Cardiac fibroblast (primary cell): ENCODE data around the gene FSTL5.
A peak's percentile ranks its signal among the peaks of the same experiment; 100 is the strongest.

Experiments
- DNase-seq, 2 donors: peaks; one replicate each; pipeline versions ENCODE4 v3.0.0 to v3.0.0-alpha.2; 2010; ENCODE audit warnings: low read depth in 2 of 2
- H3K4me3 ChIP-seq, 2 donors: replicated peaks in 1 of 2; 1 replicate in 1 of 2; 2 replicates in 1 of 2; pipeline ENCODE4 v1.5.1; 2011; ENCODE audit warnings: low read depth in 2 of 2, low read length in 2 of 2, mild to moderate bottlenecking in 2 of 2, moderate library complexity in 1 of 2
- TF ChIP-seq, protein P1 (sequence below): IDR thresholded peaks from one replicate; pipeline ENCODE4 v1.5.1; 2011; ENCODE audit warnings: low read depth, mild to moderate bottlenecking, low read length, inconsistent platforms

FSTL5 gene

DNA sequence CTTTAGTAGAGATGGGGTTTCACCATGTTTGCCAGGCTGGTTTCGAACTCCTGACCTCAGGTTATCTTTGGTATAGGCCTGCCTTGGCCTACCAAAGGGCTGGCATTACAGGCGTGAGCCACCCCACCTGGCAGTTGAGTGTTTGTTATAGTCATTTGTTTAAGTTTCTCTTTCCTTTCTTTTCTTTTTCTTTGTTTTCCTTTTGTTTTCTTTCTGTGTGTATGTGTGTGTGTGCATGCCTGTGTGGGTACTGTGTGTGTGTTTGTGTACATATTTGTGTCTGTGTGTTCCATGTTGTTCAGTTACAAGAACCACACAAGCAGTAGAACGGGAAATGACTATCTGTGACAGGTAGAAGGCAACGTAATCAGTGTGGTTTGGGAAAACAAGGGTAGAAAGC lies 624.9 kb downstream of the FSTL5 start:
- H3K4me3 ChIP-seq: no peak overlapping the region
- no peak for DNase-seq

DNA sequence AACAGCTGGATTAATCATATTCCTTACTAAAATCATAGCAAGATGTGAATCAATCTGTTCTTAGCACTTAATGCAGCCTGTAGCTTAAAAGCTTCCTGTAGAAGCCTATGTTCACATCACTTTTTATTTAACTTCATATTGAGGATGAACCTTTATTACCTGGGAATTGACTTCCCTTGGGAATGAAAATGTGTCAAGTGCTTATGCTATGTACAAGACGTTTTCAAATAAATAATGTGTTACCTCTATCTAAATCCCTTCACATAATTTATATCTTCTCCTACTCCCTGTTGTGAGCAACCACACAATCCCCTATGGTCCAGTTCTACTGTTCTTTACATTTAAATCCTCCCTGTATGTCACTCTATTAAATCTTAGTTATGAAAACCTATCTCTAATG lies 633.1 kb downstream of the FSTL5 start:
- TF ChIP-seq, protein P1, sequence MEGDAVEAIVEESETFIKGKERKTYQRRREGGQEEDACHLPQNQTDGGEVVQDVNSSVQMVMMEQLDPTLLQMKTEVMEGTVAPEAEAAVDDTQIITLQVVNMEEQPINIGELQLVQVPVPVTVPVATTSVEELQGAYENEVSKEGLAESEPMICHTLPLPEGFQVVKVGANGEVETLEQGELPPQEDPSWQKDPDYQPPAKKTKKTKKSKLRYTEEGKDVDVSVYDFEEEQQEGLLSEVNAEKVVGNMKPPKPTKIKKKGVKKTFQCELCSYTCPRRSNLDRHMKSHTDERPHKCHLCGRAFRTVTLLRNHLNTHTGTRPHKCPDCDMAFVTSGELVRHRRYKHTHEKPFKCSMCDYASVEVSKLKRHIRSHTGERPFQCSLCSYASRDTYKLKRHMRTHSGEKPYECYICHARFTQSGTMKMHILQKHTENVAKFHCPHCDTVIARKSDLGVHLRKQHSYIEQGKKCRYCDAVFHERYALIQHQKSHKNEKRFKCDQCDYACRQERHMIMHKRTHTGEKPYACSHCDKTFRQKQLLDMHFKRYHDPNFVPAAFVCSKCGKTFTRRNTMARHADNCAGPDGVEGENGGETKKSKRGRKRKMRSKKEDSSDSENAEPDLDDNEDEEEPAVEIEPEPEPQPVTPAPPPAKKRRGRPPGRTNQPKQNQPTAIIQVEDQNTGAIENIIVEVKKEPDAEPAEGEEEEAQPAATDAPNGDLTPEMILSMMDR: no peak

More for the DNA sequence above, 624.9 kb downstream of the FSTL5 start:
- TF ChIP-seq, protein P1: no peak

DNA sequence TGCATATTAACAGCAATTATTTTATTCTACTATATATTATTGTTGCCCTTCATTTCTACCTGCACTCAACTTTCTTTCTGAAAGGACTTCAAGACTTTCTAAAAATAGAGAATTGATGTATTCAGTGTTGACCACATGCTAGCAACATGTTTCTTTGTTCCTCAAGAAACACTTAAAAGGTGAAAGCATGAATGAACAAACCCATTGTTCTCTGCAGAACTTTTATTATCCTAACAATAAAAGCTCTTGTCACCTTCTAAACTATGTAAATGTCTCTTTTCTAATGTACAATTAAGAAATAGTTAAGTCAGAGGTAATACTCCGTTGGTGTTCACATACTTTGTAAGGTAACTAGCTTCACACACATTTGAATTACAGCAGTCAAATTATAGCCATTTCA lies 638.7 kb downstream of the FSTL5 start:
- TF ChIP-seq, protein P1: no peak
- no peak for DNase-seq
- H3K4me3 ChIP-seq: no peak overlapping the region

More for the DNA sequence above, 633.1 kb downstream of the FSTL5 start:
- no peak for DNase-seq
- no peak overlapping the region for H3K4me3 ChIP-seq

DNA sequence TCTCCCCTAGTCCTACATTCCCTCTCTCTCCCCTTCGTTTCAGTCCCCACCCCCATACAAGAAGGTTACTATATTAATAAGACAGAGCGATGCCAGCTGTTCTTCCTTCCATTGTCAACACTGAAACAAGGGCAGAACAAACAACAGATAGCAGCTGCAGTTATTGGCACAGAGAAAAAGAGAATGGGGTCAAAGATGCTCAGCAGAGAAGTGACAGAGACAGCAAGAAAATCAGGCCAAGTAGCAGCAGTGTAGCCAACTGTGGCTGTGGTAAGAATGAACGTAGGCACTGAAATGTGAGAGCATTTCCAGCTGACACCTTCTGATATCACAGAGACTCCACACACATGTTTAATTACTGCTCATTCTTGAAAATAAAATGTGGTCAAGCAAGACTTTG lies 641.8 kb downstream of the FSTL5 start:
- TF ChIP-seq, protein P1: no peak
- no peak overlapping the region for H3K4me3 ChIP-seq
- peak in 1 of 2 donors; percentile 22 for DNase-seq

DNA sequence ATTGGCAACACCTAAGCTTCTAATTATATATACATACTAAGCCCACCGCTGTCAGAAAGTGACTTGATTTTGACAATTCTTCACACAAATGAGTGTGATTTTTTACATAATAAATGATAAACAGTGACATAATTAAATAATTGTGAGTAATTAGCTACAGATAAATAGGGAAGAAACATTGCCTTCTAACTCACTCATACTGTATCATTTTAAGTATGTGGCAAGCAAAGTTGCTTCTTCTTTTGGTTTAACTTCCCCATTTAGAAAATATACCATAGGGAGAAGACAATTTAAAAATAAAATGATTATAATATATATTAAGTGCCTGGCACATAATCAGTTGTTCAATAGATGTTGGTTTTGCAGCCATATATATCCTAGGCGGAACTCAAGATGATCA lies 644.2 kb downstream of the FSTL5 start:
- TF ChIP-seq, protein P1: no peak
- no peak for DNase-seq

DNA sequence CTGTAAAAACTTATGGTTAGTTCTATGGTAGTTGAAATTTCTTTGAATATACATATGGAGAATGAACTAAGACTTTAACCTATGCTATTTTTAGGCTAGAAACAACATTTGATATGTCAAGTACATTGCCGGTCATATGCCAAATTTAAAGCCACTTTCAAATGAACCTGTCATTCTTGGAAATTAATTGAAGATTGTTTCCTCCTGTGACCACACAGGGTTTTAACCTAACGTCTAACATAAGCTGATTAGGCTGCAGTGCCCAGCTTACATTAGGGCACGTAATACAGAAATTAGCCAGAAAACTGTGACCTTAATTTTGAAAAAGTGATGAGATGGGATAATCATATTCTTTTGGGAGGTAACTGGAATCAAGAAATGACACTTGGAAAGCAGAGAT lies 645.9 kb downstream of the FSTL5 start:
- TF ChIP-seq, protein P1: no peak
- no peak for DNase-seq
- no peak overlapping the region for H3K4me3 ChIP-seq

More for the DNA sequence above, 644.2 kb downstream of the FSTL5 start:
- H3K4me3 ChIP-seq: no peak overlapping the region

DNA sequence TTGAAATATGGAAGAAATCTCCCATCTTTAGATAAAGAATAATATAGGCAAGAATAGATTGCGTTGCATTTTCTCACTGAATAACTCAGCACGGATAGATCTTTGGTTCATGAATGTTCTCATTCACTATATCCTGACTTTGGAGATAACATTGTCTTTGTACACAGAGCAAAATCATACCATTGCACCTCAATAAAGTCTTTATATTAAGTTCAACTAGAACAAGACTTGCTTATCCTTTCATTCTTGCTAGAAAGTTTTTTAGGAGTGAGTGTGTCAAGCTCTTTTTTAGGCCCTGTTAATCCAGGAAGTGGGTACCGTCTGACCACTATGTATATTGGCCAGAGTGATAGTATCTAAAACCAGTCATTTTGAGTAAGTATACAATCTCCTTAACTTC lies 658.7 kb downstream of the FSTL5 start:
- H3K4me3 ChIP-seq: no peak overlapping the region
- no peak for DNase-seq
- TF ChIP-seq, protein P1: no peak
